GM21737 (cell line): ENCODE data around the gene CHST9.
"Not testable (repeated sequence)": the region's sequence is repeated elsewhere in the genome, so short reads cannot be mapped to it uniquely, and the experiment has no call there.

Source experiments
- ATAC-seq: cut with Tn5 transposase; IDR thresholded peaks from one replicate; pipeline ENCODE4 v1.9.1; 2021; ENCODE audit warnings: mild to moderate bottlenecking, moderate library complexity; ENCODE audit not compliant: unreplicated experiment

Gene CHST9

GRCh38 chr18:27108842-27109241, 76.3 kb downstream of the CHST9 start:
- no peak for ATAC-seq

GRCh38 chr18:27104743-27105142, 80.4 kb downstream of the CHST9 start:
- no peak for ATAC-seq

GRCh38 chr18:27094621-27095020, 90.5 kb downstream of the CHST9 start:
- ATAC-seq: no peak

- ATAC-seq: not testable (repeated sequence)
Measured at GRCh38 chr18:27093290-27093689, 91.8 kb downstream of the CHST9 start.

GRCh38 chr18:27081701-27082100, 103.4 kb downstream of the CHST9 start:
- no peak for ATAC-seq

- no peak for ATAC-seq
Measured at GRCh38 chr18:27075828-27076227, 109.3 kb downstream of the CHST9 start.

- ATAC-seq: peak; percentile 83
Measured at GRCh38 chr18:27073404-27073830, 111.7 kb downstream of the CHST9 start.

- ATAC-seq: no peak
Measured at GRCh38 chr18:27064673-27065072, 120.4 kb downstream of the CHST9 start.

- ATAC-seq: no peak
Measured at GRCh38 chr18:27062802-27063201, 122.3 kb downstream of the CHST9 start.

GRCh38 chr18:27061488-27062095, 123.5 kb downstream of the CHST9 start:
- no peak for ATAC-seq

GRCh38 chr18:27057519-27058234, 127.4 kb downstream of the CHST9 start:
- no peak for ATAC-seq

- no peak for ATAC-seq
Measured at GRCh38 chr18:27054926-27055325, 130.2 kb downstream of the CHST9 start.

GRCh38 chr18:27049969-27050368, 135.1 kb downstream of the CHST9 start:
- ATAC-seq: no peak

GRCh38 chr18:27045342-27045741, 139.8 kb downstream of the CHST9 start:
- no peak for ATAC-seq

- ATAC-seq: no peak
Measured at GRCh38 chr18:27042177-27042576, 142.9 kb downstream of the CHST9 start.

GRCh38 chr18:27040796-27041195, 144.3 kb downstream of the CHST9 start:
- ATAC-seq: no peak

- ATAC-seq: no peak
Measured at GRCh38 chr18:27033722-27034121, 151.4 kb downstream of the CHST9 start.

- no peak for ATAC-seq
Measured at GRCh38 chr18:27030421-27030820, 154.7 kb downstream of the CHST9 start.

GRCh38 chr18:27022477-27022876, 162.6 kb downstream of the CHST9 start:
- no peak for ATAC-seq

GRCh38 chr18:27017901-27018500, 167.1 kb downstream of the CHST9 start:
- ATAC-seq: no peak

- ATAC-seq: no peak
Measured at GRCh38 chr18:27014841-27015240, 170.3 kb downstream of the CHST9 start.

GRCh38 chr18:27010784-27011183, 174.3 kb downstream of the CHST9 start:
- ATAC-seq: no peak
